GM11168 (cell line): Measurements from ENCODE around the gene OGG1.

Source experiments
- in situ Hi-C: fragments of 300-500 bp; cut with MboI; formaldehyde crosslinking; loops from one replicate; pipeline ENCODE4 v1.12.0; 2022; ENCODE audit warnings: low sequenced_read_pairs; ENCODE audit not compliant: unreplicated experiment

Gene OGG1

GRCh38 chr3:9727041-9727595 is 22.6 kb upstream of the OGG1 start:
- in situ Hi-C loops = no loop called here

- in situ Hi-C loops = no loop called here
Observed at GRCh38 chr3:9727743-9728142, 22.0 kb upstream of the OGG1 start.

GRCh38 chr3:9729419-9729818 is 20.3 kb upstream of the OGG1 start:
- in situ Hi-C loops = no loop called here

GRCh38 chr3:9730657-9731205 is 19.0 kb upstream of the OGG1 start:
- in situ Hi-C loops = no loop called here

- in situ Hi-C loops = no loop called here
Observed at GRCh38 chr3:9731206-9732079, 18.3 kb upstream of the OGG1 start, which contains the start of gene BRPF1. BRPF1 (plus strand) TSS chr3:9731735; CDS start chr3:9734141, 2,406 bp downstream.

- in situ Hi-C loops = no loop called here
Observed at GRCh38 chr3:9732080-9732739, 17.5 kb upstream of the OGG1 start.

GRCh38 chr3:9732740-9733115 is 17.0 kb upstream of the OGG1 start:
- in situ Hi-C loops = no loop called here

- in situ Hi-C loops = no loop called here
Observed at GRCh38 chr3:9736831-9737230, 12.9 kb upstream of the OGG1 start.

- in situ Hi-C loops = no loop called here
Observed at GRCh38 chr3:9739181-9739580, 10.6 kb upstream of the OGG1 start.

- in situ Hi-C loops = no loop called here
Observed at GRCh38 chr3:9742560-9742959, 7.2 kb upstream of the OGG1 start.

- in situ Hi-C loops = no loop called here
Observed at GRCh38 chr3:9743548-9743947, 6.2 kb upstream of the OGG1 start.

GRCh38 chr3:9744162-9744561 is 5.6 kb upstream of the OGG1 start:
- in situ Hi-C loops = no loop called here

GRCh38 chr3:9745521-9745920 is 4.2 kb upstream of the OGG1 start:
- in situ Hi-C loops = no loop called here

GRCh38 chr3:9746330-9746729 is 3.4 kb upstream of the OGG1 start:
- in situ Hi-C loops = no loop called here

GRCh38 chr3:9747267-9747666 is 2.5 kb upstream of the OGG1 start:
- in situ Hi-C loops = no loop called here

- in situ Hi-C loops = no loop called here
Observed at GRCh38 chr3:9748031-9748430, 1.7 kb upstream of the OGG1 start.

- in situ Hi-C loops = no loop called here
Observed at GRCh38 chr3:9749296-9749644, 482 bp upstream of the OGG1 start.

- in situ Hi-C loops = no loop called here
Observed at GRCh38 chr3:9750556-9751411, 1.0 kb downstream of the OGG1 start.

GRCh38 chr3:9754678-9755077 is 4.9 kb downstream of the OGG1 start:
- in situ Hi-C loops = no loop called here

GRCh38 chr3:9757427-9757826 is 7.7 kb downstream of the OGG1 start:
- in situ Hi-C loops = no loop called here
